Type B pancreatic cell (in vitro differentiated cells): ENCODE results near the gene LRP1-AS. TPM values are rescaled to one million over a fixed set of nuclear protein-coding genes. Genes with fewer than 3 reads are reported as not detected.

ENCODE experiments used
- DNase-seq: peaks from one replicate; pipeline ENCODE4 v3.0.0; 2021; ENCODE audit warnings: mixed read lengths; ENCODE audit not compliant: unreplicated experiment; ENCODE audit errors: extremely low spot score
- H3K27ac Mint-ChIP-seq: 2 replicates; pipeline ENCODE4 v1.8.0; 2021; ENCODE audit warnings: mild to moderate bottlenecking, mixed read lengths
- H3K27me3 Mint-ChIP-seq: 2 replicates; pipeline ENCODE4 v1.8.0; 2021; ENCODE audit warnings: mixed read lengths
- H3K36me3 Mint-ChIP-seq: 2 replicates; pipeline ENCODE4 v1.8.0; 2021; ENCODE audit warnings: mixed read lengths
- H3K4me1 Mint-ChIP-seq: one replicate; pipeline ENCODE4 v1.8.0; 2021; ENCODE audit warnings: mixed read lengths; ENCODE audit not compliant: unreplicated experiment
- H3K4me3 Mint-ChIP-seq: 2 replicates; pipeline ENCODE4 v1.8.0; 2021; ENCODE audit warnings: mild to moderate bottlenecking, mixed read lengths
- H3K9me3 Mint-ChIP-seq: 2 replicates; pipeline ENCODE4 v1.8.0; 2021; ENCODE audit warnings: mixed read lengths
- CTCF ChIP-seq: fragments of 200-600 bp; sonication (generic); conservative IDR thresholded peaks from 2 replicates; pipeline ENCODE4 v1.5.0; 2021; ENCODE audit warnings: antibody characterized with exemption, mild to moderate bottlenecking
- total RNA-seq: library from RNA; stranded (reverse); gene quantifications from 2 replicates; pipeline ENCODE4 v1.2.1, GENCODE V29; 2021; ENCODE audit warnings: low replicate concordance

Gene LRP1-AS
- total RNA-seq, 1 donor from 2014 or later = not detected

GRCh38 chr12:57119294-57120085 is 27.9 kb downstream of the LRP1-AS start:
- no peak for TF ChIP-seq CTCF
- H3K27ac Mint-ChIP-seq = no peak overlapping the region
- H3K27me3 Mint-ChIP-seq = peaks cover 2% of the 10 kb centered on the region
- no peaks in the 10 kb centered on the region for H3K36me3 Mint-ChIP-seq
- no peak for DNase-seq
- peaks cover 3% of the 10 kb centered on the region for H3K4me1 Mint-ChIP-seq
- H3K9me3 Mint-ChIP-seq = no peaks in the 10 kb centered on the region
- no peak overlapping the region for H3K4me3 Mint-ChIP-seq

- no peak overlapping the region for H3K4me3 Mint-ChIP-seq
- no peaks in the 10 kb centered on the region for H3K4me1 Mint-ChIP-seq
- no peaks in the 10 kb centered on the region for H3K9me3 Mint-ChIP-seq
- no peak overlapping the region for H3K27ac Mint-ChIP-seq
- no peak for TF ChIP-seq CTCF
- DNase-seq = no peak
- no peaks in the 10 kb centered on the region for H3K36me3 Mint-ChIP-seq
- peaks cover 2% of the 10 kb centered on the region for H3K27me3 Mint-ChIP-seq
Measured at GRCh38 chr12:57118711-57119271, 28.6 kb downstream of the LRP1-AS start.

GRCh38 chr12:57116580-57117281 is 30.7 kb downstream of the LRP1-AS start:
- Mint-ChIP-seq H3K27ac (no peak overlapping the region), H3K4me3 (no peak overlapping the region), H3K4me1 (peaks cover 10% of the 10 kb centered on the region), H3K9me3 (no peaks in the 10 kb centered on the region), H3K27me3 (peaks cover 6% of the 10 kb centered on the region), H3K36me3 (no peaks in the 10 kb centered on the region)
- TF ChIP-seq CTCF = no peak
- DNase-seq = no peak

- H3K9me3 Mint-ChIP-seq = no peaks in the 10 kb centered on the region
- H3K4me3 Mint-ChIP-seq = peak overlapping the region; percentile 96
- peak overlapping the region; percentile 99 for H3K27ac Mint-ChIP-seq
Measured at GRCh38 chr12:57112492-57113294, 34.7 kb downstream of the LRP1-AS start.

More at GRCh38 chr12:57112492-57113294, 34.7 kb downstream of the LRP1-AS start:
- Mint-ChIP-seq H3K27me3 (peaks cover 6% of the 10 kb centered on the region), H3K36me3 (no peaks in the 10 kb centered on the region), H3K4me1 (peaks cover 31% of the 10 kb centered on the region)
- no peak for DNase-seq
- TF ChIP-seq CTCF = peak; percentile 95
